SK-N-SH (cell line): ENCODE results near the gene EFHC1. TPM values are rescaled to one million over a fixed set of nuclear protein-coding genes. Genes with fewer than 3 reads are reported as not detected.
A peak's percentile ranks its signal among the peaks of the same experiment; 100 is the strongest.

Experiments used
- CTCF ChIA-PET: fragments of 300-600, 350-600 bp; formaldehyde crosslinking; extraction: SDS; loops from one replicate; lab custom pipeline; 2021; lab: Yijun Ruan, JAX
- POLR2A ChIA-PET: fragments of 350-600 bp; sonication (Branson Sonifier 250); formaldehyde crosslinking; extraction: SDS; loops from one replicate; lab custom pipeline; 2020; ENCODE audit warnings: antibody characterized with exemption, inconsistent platforms; lab: Yijun Ruan, JAX
- DNase-seq: peaks from one replicate; pipeline ENCODE4 v3.0.0; 2012
- H2AFZ ChIP-seq: fragments of 200-600 bp; sonication (generic); 2 replicates; pipeline ENCODE4 v1.8.1; 2016; ENCODE audit warnings: antibody characterized with exemption, mild to moderate bottlenecking, low read depth
- H3F3A ChIP-seq: fragments of 200-600 bp; sonication (generic); replicated peaks from 2 replicates; pipeline ENCODE3; 2016; ENCODE audit warnings: antibody characterized with exemption, mild to moderate bottlenecking; ENCODE audit not compliant: insufficient read depth
- H3K27ac ChIP-seq, 2 experiments: fragments of 200-500 bp in 1 of 2; fragments of 200-600 bp in 1 of 2; sonication (Bioruptor generic) in 1 of 2; sonication (generic), shearing (Covaris generic) in 1 of 2; 2 replicates each; pipeline versions ENCODE4 v1.5.1 to v1.6.1; 2014 to 2016; ENCODE audit warnings: low read depth in 2 of 2, inconsistent platforms in 1 of 2, low read length in 1 of 2, mild to moderate bottlenecking in 1 of 2, mixed read lengths in 1 of 2
- H3K27me3 ChIP-seq: fragments of 200-600 bp; sonication (generic), shearing (Covaris generic); 2 replicates; pipeline ENCODE4 v1.6.1; 2016; ENCODE audit warnings: mixed run types; ENCODE audit not compliant: insufficient read depth
- H3K36me3 ChIP-seq, 2 experiments: fragments of 200-500 bp in 1 of 2; fragments of 200-600 bp in 1 of 2; sonication (Bioruptor generic) in 1 of 2; sonication (generic) in 1 of 2; replicated peaks in 1 of 2; 2 replicates each; pipeline versions ENCODE3 to v1.5.1; 2014 to 2016; ENCODE audit warnings: low read length in 1 of 2, mild to moderate bottlenecking in 1 of 2; ENCODE audit not compliant: insufficient read depth in 2 of 2, control insufficient read depth in 1 of 2
- H3K4me1 ChIP-seq, 2 experiments: fragments of 200-500 bp in 1 of 2; fragments of 200-600 bp in 1 of 2; sonication (Bioruptor generic) in 1 of 2; sonication (generic), shearing (Covaris generic) in 1 of 2; 2 replicates each; pipeline versions ENCODE4 v1.5.1 to v1.6.1; 2014 to 2016; ENCODE audit warnings: low read depth in 1 of 2, low read length in 1 of 2, mixed run types in 1 of 2; ENCODE audit not compliant: insufficient read depth in 2 of 2, control insufficient read depth in 1 of 2
- H3K4me2 ChIP-seq: fragments of 200-600 bp; sonication (generic), shearing (Covaris generic); 2 replicates; pipeline ENCODE4 v1.6.1; 2017; ENCODE audit warnings: mixed run types
- H3K4me3 ChIP-seq, 2 experiments: fragments of 200-500 bp in 1 of 2; fragments of 200-600 bp in 1 of 2; sonication (Bioruptor generic) in 1 of 2; sonication (generic), shearing (Covaris generic) in 1 of 2; 2 replicates each; pipeline versions ENCODE4 v1.5.1 to v1.8.1; 2014 to 2016; ENCODE audit warnings: low read depth in 2 of 2, inconsistent platforms in 1 of 2, low read length in 1 of 2, mild to moderate bottlenecking in 1 of 2, mixed read lengths in 1 of 2, moderate library complexity in 1 of 2
- H3K79me2 ChIP-seq: fragments of 200-600 bp; sonication (generic); 2 replicates; pipeline ENCODE4 v1.8.1; 2017; ENCODE audit warnings: mild to moderate bottlenecking; ENCODE audit not compliant: insufficient read depth
- H3K9ac ChIP-seq: fragments of 200-600 bp; sonication (generic); 2 replicates; pipeline ENCODE4 v1.6.1; 2017; ENCODE audit warnings: mixed run types
- H3K9me2 ChIP-seq: fragments of 200-600 bp; sonication (generic); 2 replicates; pipeline ENCODE4 v1.6.1; 2017; ENCODE audit warnings: mixed run types
- H3K9me3 ChIP-seq: fragments of 200-600 bp; sonication (generic); 2 replicates; pipeline ENCODE4 v1.6.1; 2017; ENCODE audit warnings: mixed run types, mild to moderate bottlenecking, moderate library complexity
- H4K20me1 ChIP-seq: fragments of 200-600 bp; sonication (generic); 2 replicates; pipeline ENCODE4 v1.6.1; 2017; ENCODE audit warnings: mild to moderate bottlenecking, mixed run types; ENCODE audit not compliant: insufficient read depth
- CTCF ChIP-seq: fragments of 200-600 bp; sonication (generic); IDR thresholded peaks from 2 replicates; pipeline ENCODE4 v1.6.1; 2017; ENCODE audit warnings: antibody characterized with exemption, mild to moderate bottlenecking, moderate library complexity
- ELF1 ChIP-seq: IDR thresholded peaks from 2 replicates; pipeline ENCODE4 v1.4.0; 2012
- FOSL2 ChIP-seq: IDR thresholded peaks from 2 replicates; pipeline ENCODE4 v1.4.0; 2012; ENCODE audit warnings: low read depth, mild to moderate bottlenecking, moderate library complexity, borderline replicate concordance
- FOXM1 ChIP-seq: IDR thresholded peaks from 2 replicates; pipeline ENCODE4 v1.4.0; 2012; ENCODE audit warnings: low read depth, mild to moderate bottlenecking
- GABPA ChIP-seq: IDR thresholded peaks from 2 replicates; pipeline ENCODE4 v1.4.0; 2012; ENCODE audit warnings: low read depth, mild to moderate bottlenecking
- NFIC ChIP-seq: IDR thresholded peaks from 2 replicates; pipeline ENCODE4 v1.4.0; 2012; ENCODE audit warnings: borderline replicate concordance
- PBX3 ChIP-seq: IDR thresholded peaks from 2 replicates; pipeline ENCODE4; 2012
- POLR2AphosphoS5 ChIP-seq: IDR thresholded peaks from 2 replicates; pipeline ENCODE4 v1.6.1; 2012; ENCODE audit warnings: low read depth, low read length
- RAD21 ChIP-seq: IDR thresholded peaks from 2 replicates; pipeline ENCODE4 v1.6.1; 2012; ENCODE audit warnings: mild to moderate bottlenecking, low read length
- SIN3A ChIP-seq: IDR thresholded peaks from 2 replicates; pipeline ENCODE4 v1.6.1; 2012; ENCODE audit warnings: low read depth, mild to moderate bottlenecking, low read length, moderate library complexity, borderline replicate concordance
- TAF1 ChIP-seq: IDR thresholded peaks from 2 replicates; pipeline ENCODE4 v1.6.1; 2012; ENCODE audit warnings: low read depth, mild to moderate bottlenecking, low read length, moderate library complexity, borderline replicate concordance
- TCF12 ChIP-seq: IDR thresholded peaks from 2 replicates; pipeline ENCODE4 v1.4.0; 2012
- USF2 ChIP-seq: fragments of 150-350 bp; IDR thresholded peaks from 2 replicates; pipeline ENCODE4 v1.6.1; 2017; ENCODE audit warnings: antibody characterized with exemption, low read length, low read depth, borderline replicate concordance
- WGBS: methylation state at CpG from one replicate; pipeline ENCODE4 v1.1.6; 2017; ENCODE audit warnings: low lambda C conversion rate; 5-methylcytosine and 5-hydroxymethylcytosine counted together
- polyA plus RNA-seq, 3 experiments: library from polyadenylated mRNA; depleted of rRNA; stranded (reverse); fragments of >200 nt; gene quantifications; 2 replicates each; pipeline ENCODE4 v1.2.3, GENCODE V29; 2012
- TF ChIP-seq, protein P1 (sequence below): IDR thresholded peaks from 2 replicates; pipeline ENCODE4 v1.4.0; 2012; ENCODE audit warnings: low read depth
- TF ChIP-seq, protein P2 (sequence below): IDR thresholded peaks from 2 replicates; pipeline ENCODE4 v1.4.0; 2012; ENCODE audit warnings: low read depth, borderline replicate concordance
- TF ChIP-seq, protein P3 (sequence below): fragments of 150-350 bp; IDR thresholded peaks from 2 replicates; pipeline ENCODE4 v1.6.1; 2016; ENCODE audit warnings: mild to moderate bottlenecking, low read depth, low read length

EFHC1 gene
- polyA plus RNA-seq, 1 of the 3 experiments (the other 2 are of a cell fraction) = 39.4 TPM

DNA sequence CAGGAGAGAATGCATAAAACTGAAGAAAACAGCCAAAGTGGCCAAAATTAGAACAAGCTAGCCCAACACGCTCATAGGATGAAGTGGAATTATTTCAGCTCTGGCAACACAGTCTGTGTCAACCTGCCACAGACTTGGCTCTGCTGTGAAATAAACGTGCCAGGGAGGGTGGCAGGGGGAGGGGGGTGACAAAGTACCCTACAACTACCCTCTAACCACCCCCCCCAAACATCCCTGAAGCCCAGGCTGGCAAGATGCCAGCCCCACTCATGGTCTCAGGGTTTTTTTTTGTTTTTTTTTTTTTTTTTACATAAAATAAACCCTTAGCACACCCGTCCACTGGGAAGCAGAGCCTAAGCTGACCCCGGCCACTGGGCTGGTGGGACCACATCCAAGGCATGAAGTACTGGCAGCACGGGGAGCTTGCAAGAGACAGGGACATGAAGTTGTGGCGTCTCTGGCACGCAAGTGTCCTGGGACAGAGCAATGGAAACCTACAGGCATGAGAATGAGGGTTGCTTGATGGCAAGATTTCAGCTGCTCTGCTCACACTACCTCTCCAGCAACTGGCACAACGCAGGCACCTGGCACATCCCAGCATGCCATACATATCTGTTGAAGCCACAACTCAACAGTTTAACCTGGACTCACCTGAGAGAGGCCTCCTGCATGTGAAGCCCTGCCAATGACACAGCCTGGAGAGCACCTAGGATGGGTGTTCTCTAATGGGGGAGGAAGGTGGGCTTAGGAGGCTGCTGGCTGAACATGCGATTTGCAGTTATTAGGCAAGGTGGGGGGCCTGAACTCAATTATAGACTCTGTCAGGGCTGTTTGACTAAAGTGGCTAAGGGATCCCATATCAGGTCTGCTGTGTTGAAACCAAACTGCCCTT is 80.3 kb downstream of the EFHC1 start:
- WGBS = 78% methylated on average over 9 of the region's 9 CpGs
- no peaks in the 10 kb centered on the region for H4K20me1 ChIP-seq
- no peaks in the 10 kb centered on the region for H3K9me2 ChIP-seq
- H3K4me3 ChIP-seq = no peak overlapping the region
- H3K27ac ChIP-seq = no peak overlapping the region; a peak in 1 of 4 replicates
- H3K9ac ChIP-seq = no peak overlapping the region
- ChIA-PET POLR2A (interaction anchor here (0.7 kb wide), 1 partner anchor 62 kb away, joined by 4 read pairs; no protein-coding TSS in a partner anchor), CTCF (interaction anchor here (1.0 kb wide), 1 partner anchor 15 kb away, joined by 3 read pairs; no protein-coding TSS in a partner anchor)
- peaks cover 42% of the 10 kb centered on the region for H3F3A ChIP-seq
- H2AFZ ChIP-seq = no peak overlapping the region
- no peak for DNase-seq
- H3K4me2 ChIP-seq = no peak overlapping the region
- peaks cover 18 to 28% of the 10 kb centered on the region in 2 experiments; a peak in 3 of 4 replicates for H3K4me1 ChIP-seq
- H3K79me2 ChIP-seq = no peaks in the 10 kb centered on the region
- H3K27me3 ChIP-seq = no peaks in the 10 kb centered on the region
- H3K9me3 ChIP-seq = no peaks in the 10 kb centered on the region
- H3K36me3 ChIP-seq = peaks cover 38 to 47% of the 10 kb centered on the region in 2 experiments
- TF ChIP-seq NFIC (peak; percentile 14; the same call in 1 of the 2 replicates), TAF1 (no peak)

DNA sequence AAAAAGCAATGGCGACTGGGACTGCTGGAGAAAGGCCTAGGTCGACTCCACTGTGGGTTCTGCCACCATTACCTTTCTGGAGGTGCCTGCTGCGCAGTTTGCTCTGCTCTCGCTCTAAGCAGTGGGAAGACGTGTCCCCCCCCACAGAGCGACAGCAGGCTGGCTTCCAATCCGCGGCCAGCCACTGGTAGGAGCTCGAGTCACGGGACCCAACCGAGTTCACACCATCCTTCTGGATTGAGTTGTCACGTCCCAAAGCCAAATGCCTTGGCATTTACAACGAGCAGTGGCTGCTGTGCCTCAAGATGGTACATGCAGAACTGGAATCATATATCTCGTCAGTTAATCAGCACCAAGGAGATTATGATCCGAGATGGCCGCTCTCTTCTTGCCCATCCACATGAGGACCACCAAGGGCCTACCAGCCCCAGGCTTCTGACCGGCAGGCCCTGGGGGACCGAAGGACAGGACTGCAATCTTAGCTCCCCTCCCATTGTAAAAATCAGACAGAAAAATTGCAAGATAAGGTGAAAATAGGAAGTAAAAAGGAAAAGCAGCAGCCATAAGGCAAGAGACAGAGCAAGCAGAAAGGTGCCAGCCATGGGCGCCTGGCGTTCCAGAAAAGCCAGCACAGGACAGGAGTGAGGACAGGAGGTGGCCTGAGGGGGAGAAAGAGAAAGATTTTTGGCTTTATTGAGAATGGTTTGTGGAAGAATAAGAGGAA is 82.3 kb downstream of the EFHC1 start:
- Histone ChIP-seq H3K36me3 (peaks cover 38 to 59% of the 10 kb centered on the region in 2 experiments), H3K79me2 (peaks cover 6% of the 10 kb centered on the region; the same call in 1 of the 2 replicates)

More for the DNA sequence above, 82.3 kb downstream of the EFHC1 start:
- no peaks in the 10 kb centered on the region for H3K9me3 ChIP-seq
- TF ChIP-seq USF2 (no peak), TAF1 (no peak), NFIC (no peak), RAD21 (no peak), POLR2AphosphoS5 (no peak), PBX3 (no peak), ELF1 (no peak), GABPA (no peak), CTCF (no peak), TCF12 (no peak), FOXM1 (no peak), FOSL2 (no peak), SIN3A (no peak)
- TF ChIP-seq, protein P1, sequence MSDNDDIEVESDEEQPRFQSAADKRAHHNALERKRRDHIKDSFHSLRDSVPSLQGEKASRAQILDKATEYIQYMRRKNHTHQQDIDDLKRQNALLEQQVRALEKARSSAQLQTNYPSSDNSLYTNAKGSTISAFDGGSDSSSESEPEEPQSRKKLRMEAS = no peak
- TF ChIP-seq, protein P2, sequence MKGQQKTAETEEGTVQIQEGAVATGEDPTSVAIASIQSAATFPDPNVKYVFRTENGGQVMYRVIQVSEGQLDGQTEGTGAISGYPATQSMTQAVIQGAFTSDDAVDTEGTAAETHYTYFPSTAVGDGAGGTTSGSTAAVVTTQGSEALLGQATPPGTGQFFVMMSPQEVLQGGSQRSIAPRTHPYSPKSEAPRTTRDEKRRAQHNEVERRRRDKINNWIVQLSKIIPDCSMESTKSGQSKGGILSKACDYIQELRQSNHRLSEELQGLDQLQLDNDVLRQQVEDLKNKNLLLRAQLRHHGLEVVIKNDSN = no peak
- TF ChIP-seq, protein P3, sequence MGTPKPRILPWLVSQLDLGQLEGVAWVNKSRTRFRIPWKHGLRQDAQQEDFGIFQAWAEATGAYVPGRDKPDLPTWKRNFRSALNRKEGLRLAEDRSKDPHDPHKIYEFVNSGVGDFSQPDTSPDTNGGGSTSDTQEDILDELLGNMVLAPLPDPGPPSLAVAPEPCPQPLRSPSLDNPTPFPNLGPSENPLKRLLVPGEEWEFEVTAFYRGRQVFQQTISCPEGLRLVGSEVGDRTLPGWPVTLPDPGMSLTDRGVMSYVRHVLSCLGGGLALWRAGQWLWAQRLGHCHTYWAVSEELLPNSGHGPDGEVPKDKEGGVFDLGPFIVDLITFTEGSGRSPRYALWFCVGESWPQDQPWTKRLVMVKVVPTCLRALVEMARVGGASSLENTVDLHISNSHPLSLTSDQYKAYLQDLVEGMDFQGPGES = no peak
- H4K20me1 ChIP-seq = no peaks in the 10 kb centered on the region
- H3K4me2 ChIP-seq = no peak overlapping the region
- H3K27me3 ChIP-seq = no peaks in the 10 kb centered on the region
- peaks cover 47% of the 10 kb centered on the region for H3F3A ChIP-seq
- 90% methylated on average over 15 of the region's 20 CpGs for WGBS
- no peak overlapping the region for H3K9ac ChIP-seq
- ChIA-PET POLR2A (no interaction called here), CTCF (interaction anchor here (1.3 to 1.5 kb wide), 2 partner anchors 74 to 161 kb away, joined by 3 read pairs; no protein-coding TSS in a partner anchor)
- no peak overlapping the region for H3K4me3 ChIP-seq
- no peaks in the 10 kb centered on the region for H3K9me2 ChIP-seq
- no peak for DNase-seq
- no peak overlapping the region for H2AFZ ChIP-seq
- H3K27ac ChIP-seq = peak overlapping the region in 1 of 2 experiments; percentile 77; a peak in 2 of 4 replicates
- peaks cover 18 to 28% of the 10 kb centered on the region in 2 experiments; a peak in 3 of 4 replicates for H3K4me1 ChIP-seq
